Ishikawa (cell line): ENCODE measurements around the gene ZNF423.

Experiments
- EP300 ChIP-seq: IDR thresholded peaks from 2 replicates; pipeline ENCODE4 v1.6.1; 2012; ENCODE audit warnings: borderline replicate concordance
- USF1 ChIP-seq: IDR thresholded peaks from 2 replicates; pipeline ENCODE4 v1.6.1; 2012

DNA sequence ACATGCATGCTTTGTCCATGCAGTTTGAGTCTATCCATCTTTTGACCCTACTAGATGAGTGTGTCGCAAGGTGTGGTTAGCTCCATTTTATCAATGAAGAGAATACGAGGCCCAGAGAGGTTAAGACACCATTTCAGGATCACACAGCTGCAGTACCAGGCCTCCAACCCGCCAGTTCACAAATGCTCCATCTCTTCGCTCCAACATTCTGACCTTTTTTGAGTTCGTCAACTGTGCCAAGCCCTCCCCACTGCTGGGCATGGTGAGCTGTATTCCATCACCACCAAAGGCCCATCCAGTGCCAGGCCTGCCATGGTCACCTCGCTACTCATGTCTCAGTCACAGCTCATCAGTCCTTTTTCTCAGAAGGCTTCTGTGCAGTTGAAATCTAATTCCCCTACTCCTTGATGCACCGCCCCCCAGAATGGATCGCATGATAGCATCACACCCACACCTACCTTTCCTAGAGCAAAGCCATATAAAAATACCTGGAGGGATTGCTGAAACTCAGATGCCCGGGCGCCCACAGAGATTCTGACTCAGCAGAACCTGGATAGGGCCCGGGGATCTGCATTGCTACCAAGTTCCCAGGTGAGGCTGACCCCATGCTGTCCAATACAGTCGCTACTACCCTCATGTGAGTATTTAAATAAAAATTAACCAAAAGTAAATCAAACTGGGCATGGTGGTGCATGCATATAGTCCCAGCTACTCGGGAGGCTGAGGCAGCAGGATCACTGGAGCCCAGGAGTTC, 38.0 kb downstream of the ZNF423 start:
- TF ChIP-seq EP300 (no peak), USF1 (no peak)
